Activated CD8-positive, alpha-beta memory T cell treated with anti-CD3 and anti-CD28 coated beads for 1 hour (primary cell): ENCODE results near the gene FHIT.
A peak's percentile ranks its signal among the peaks of the same experiment; 100 is the strongest.

Experiments
- DNase-seq, 2 donors: peaks; one replicate each; pipeline ENCODE4 v3.0.0-alpha.2; 2020; ENCODE audit warnings: low read depth in 1 of 2; ENCODE audit errors: extremely low read depth in 1 of 2

The FHIT gene

DNA sequence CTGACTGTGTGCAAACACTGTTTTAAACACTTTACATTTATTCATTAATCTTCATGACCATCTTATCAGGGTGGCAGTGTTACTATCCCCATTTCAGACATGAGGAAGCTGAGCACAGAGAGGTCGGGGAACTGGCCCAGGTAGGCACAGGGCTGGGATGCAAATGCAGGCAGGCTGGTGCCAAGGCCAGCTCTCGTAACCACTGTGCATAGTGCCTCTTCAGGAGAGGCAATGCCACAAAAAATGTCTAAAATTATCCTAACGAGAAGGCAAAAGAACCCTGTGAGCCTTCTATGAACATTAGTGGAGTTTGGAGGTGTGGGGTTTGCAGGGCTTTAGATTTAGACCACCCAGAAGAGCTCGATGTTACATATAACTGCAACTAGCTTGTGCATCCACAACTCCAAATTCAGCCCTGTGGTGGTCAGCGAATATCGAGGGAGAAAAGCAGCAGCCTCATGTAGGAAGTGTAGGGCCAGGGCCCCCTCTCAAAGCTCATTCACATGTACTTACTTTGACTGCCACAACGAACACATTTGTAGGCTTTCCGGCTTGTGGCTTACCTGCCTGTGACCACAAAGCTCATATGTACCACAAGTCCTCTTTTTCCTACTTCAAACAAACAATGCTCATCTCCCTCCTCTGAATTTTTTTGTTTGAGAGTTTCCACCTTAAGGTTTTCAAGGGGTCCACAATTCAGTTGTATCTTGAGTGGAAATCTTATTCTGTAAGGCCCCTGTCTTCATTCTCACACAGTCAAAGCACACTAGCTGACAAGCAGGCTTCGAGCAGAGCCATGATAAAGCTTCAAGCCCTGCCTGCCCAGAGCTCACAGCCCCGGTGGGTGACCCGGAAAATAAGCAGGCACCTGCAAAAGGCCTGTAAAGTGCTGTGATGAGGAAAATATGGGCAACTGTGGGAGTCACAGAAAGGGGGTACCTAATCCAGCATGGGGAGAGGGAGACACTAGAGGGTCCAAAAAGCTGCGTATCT lies 1478.5 kb downstream of the FHIT start:
- DNase-seq = peak; percentile 8 to 13

DNA sequence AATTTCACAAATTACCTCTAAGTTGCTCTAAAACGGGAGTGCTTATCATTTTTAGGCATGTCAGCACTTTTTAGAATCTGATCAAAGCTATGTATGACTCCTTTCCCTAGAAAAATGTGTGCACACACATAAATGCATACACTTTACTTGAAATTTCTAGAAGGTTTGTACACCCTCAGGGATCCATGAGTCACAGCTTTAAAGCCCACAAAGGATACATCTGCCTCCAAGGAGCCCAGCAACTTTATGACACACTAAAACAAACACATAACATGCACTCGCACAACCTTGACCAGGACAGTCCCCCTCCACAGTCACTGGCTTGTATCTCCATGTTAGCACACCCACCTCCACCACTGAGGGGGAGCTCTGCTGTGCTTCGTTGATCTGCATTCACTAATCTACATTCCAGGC lies 1479.5 kb downstream of the FHIT start:
- DNase-seq = no peak

GRCh38 chr3:59769127-59769750 lies 1482.0 kb downstream of the FHIT start:
- DNase-seq = no peak

DNA sequence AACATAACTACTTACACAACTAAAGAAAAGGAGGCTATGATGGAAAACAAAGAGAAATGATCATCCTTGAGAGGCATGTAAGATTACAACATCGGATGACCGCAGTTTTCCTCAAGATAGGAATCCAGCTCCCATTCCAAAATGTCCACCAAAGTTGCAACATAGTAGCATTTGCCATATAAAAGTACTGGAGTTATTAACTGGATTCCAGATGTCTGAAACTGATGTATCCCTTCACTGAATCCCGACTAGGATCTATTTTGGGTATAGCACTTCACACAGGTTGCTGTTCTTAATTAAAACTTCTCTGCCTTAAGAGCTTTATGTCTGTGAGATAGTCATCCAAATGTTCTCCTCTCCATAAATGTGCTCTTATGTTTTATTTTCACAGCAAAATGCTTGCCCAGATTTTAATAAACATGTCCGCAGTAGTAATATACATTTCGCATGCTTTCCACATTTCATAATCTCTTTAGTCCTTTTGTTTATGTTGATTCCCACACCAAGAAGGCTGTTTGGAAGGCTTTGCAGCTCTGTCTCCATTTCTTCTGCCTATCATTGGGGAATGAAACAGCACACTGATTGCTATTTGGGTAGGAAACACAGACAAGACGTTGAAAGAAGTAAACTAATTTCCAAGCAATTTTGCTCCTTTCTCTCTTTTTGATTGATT lies 1484.9 kb downstream of the FHIT start:
- no peak for DNase-seq

DNA sequence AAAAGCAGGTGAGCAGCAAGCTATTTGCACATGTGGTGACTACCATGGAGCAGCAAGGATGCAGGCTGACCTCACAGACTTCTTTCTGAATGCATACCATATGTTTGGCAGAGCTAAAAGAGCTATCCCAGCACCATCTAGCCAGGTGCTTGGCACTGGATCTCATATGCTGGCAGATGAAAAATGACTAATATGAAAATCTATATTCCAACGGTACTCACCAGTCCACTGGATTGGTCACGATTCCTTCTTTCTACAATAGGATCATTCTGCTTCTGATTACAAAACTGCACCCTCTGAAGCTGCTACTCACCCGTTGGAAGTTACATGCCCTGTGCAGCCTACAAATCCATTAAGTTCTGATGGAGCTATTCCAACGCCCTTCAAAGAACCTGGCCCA lies 1487.1 kb downstream of the FHIT start:
- DNase-seq = no peak

GRCh38 chr3:59762941-59763340 lies 1488.3 kb downstream of the FHIT start:
- DNase-seq = no peak

- no peak for DNase-seq
These were observed 1491.8 kb downstream of the FHIT start for GRCh38 chr3:59759298-59760031.

- DNase-seq = no peak
These were observed 1492.6 kb downstream of the FHIT start for GRCh38 chr3:59758672-59759071.

- no peak for DNase-seq
These were observed 1494.3 kb downstream of the FHIT start for GRCh38 chr3:59756934-59757333.

DNA sequence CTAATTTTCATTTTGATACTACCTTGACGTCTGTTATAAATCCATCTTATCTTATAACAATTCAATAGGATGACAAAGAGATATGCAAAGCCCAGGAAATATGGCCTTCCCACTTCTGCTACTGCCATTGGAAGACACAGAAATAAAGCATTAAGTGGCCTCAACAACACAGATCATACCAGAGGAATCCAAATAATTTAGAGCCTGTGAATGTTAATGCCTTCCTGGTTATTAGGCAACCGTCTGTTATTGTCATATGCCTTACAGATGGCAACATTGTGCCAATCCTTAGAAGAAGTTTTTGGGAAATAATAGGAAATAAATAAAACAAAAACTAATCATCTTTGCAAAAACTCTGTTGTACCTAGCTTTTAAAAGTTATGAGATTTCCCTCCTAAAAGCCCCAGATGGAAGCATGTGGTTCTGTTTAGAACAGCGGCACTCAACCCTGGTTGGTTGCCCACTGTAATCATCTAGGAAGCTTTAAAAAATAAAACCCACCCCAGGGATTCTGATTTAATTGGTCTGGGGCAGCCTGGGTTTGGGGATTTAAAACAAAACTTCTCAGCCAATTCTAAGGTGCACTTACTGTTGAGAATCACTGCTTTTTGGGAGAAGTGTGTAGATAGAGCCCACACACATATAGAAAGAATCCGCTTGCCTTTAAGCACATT lies 1496.7 kb downstream of the FHIT start:
- DNase-seq = no peak

DNA sequence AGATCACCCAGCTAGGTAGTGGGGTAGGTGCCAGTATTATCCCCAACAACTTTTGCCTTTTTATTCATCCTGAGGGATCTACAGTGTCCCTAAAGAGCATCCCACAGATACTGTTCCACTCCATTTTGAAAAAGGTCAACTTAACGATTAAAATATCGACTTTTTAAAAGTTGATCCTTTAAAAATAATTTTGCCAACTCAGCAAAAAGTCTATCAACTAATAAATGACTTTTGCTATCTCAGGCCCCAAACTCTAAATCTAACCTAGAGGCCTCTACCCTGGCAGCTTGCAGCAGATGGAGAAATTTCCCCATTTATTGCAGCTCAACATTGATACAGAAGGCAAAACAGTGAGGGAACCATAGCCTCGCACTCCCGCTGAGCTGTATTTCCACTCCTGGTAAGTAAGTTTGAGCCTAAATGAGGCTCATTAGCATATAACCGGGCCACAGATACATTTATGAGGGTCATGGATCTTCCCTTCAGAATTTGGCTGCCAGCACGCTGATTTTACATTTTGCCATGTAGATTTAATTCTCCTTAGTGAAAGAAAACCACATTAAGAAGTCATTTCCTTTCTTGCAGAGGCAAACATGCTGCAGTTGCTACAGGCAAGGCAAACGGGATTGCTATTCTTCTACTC lies 1497.3 kb downstream of the FHIT start:
- no peak for DNase-seq

GRCh38 chr3:59752925-59753324 lies 1498.3 kb downstream of the FHIT start:
- no peak for DNase-seq

GRCh38 chr3:59751606-59752005 lies 1499.6 kb downstream of the FHIT start:
- no peak for DNase-seq

DNA sequence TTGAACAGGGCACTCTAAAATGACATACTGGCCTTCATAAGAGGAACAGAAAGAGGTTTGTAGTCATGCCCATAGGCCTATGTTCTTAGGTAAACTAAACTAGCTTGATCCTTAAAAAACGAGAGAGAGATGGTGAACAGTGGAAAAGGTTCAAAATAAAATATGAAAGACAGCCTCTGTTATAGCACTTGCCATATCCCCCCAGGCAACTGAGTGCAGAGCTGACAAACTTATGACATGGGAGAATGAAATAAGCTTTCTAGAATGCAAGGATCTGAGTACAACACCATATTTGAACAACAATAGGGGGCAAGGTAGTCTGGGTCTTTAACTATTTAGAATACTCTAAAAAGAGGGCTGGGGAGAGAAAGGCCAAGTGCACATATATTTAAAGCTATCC lies 1500.9 kb downstream of the FHIT start:
- no peak for DNase-seq

DNA sequence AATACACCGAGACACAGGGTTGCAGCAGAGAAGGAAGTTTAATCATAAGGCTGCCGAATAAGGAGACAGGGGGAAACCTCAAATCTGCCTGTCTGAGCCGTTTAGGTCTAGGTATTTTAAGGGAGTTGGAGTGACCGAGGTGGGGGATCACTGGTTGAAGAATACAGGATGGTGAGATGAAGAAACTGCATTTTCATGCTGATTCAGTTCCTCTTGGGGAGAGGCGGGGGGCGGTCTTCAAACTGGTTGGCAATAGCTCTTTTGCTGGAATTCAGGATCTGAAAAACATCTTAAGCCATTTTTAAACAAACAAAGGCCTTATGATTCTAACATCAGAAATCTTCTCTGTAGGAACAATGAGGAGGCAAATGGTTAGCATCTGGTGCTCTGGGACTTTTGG lies 1502.0 kb downstream of the FHIT start:
- DNase-seq = no peak

DNA sequence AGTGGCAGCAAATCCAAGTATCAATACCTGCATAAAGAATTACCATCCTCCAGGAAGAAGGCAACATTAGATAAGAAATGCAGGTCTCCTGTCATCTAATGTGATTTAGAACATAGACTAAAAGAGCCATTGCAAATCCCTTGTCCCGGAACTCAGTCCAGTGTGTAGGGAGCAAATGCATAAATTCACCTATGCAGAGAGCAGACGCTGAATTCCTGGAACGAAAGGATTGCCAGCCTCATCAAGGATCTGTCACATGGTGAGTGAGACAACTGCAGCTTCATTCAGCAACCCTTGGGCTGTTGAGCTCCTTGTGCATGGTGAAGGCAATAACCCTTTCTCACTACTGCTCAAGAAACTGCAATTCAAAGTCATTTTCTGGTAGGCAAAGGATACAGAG lies 1504.7 kb downstream of the FHIT start:
- DNase-seq = no peak

- DNase-seq = no peak
These were observed 1514.0 kb downstream of the FHIT start for GRCh38 chr3:59737241-59737640.

GRCh38 chr3:59734061-59734460 lies 1517.2 kb downstream of the FHIT start:
- DNase-seq = no peak

DNA sequence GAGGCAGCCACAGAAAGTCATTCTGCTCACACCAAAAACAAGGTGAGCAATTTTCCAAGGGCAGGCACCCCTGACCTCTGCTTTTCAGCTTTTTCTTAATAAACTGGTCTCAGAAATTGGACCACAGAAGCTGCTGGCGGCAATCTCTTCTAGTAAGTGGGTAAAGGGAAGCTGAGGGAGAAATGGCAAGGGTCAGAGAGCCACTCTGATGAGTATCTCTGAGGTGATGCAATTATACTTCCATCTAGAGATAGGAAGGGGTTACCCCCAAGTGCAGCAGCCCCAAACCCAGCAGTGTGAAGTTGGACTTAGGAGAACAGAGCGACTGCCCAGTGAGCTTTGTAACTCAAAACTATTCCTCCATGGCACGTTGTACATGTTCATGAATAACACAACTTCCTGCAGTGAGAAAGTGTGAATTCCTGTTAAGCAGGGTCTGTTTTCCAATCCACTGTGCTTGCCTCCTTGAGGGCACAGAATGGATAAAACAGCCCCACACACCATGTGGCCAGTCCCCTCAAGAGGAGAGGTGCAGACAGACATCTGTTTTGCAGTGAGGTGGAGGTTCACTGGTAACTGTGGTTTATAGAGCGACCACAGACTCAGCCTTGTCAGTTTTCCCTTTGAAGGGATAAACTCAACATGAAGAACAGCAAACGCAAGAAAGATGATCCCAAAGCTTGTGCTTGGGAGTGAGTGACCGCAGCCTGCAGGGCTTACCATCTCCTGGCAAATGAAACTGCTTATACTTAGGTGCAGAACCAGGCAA lies 1518.0 kb downstream of the FHIT start:
- DNase-seq = no peak
